Stimulated activated CD8-positive, alpha-beta memory T cell treated with anti-CD3 and anti-CD28 coated beads, Interleukin-7, amount 100 ng/mL, for 48 hours (primary cell): ENCODE results near the gene RANBP1.

Experiments used
- DNase-seq, 2 donors: peaks; one replicate each; pipeline ENCODE4 v3.0.0-alpha.2; 2020; ENCODE audit warnings: low read depth in 1 of 2; ENCODE audit errors: extremely low read depth in 1 of 2

The RANBP1 gene

DNA sequence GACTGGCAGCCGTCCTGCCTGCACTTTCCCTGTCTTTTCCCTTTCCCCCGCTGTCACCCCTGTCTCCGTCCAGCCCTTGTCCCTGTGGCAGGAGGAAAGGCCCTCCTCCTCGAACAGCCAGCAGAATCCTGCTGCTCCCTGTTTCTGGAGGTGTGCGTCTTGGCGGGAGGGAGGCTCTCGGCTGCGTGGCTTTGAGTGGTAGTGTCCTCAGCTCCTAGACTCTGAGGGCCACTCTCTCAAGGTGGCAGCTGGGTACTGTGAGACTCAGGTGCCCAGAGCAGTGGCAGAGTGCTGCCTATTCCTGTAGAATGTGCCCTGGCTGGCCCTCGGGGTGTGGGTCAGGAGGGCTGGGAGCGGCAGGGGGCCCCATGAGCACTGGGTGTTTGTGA lies 9.1 kb upstream of the RANBP1 start:
- DNase-seq, result no peak

- DNase-seq, result no peak
Measured at GRCh38 chr22:20107471-20107901, 8.4 kb upstream of the RANBP1 start.

DNA sequence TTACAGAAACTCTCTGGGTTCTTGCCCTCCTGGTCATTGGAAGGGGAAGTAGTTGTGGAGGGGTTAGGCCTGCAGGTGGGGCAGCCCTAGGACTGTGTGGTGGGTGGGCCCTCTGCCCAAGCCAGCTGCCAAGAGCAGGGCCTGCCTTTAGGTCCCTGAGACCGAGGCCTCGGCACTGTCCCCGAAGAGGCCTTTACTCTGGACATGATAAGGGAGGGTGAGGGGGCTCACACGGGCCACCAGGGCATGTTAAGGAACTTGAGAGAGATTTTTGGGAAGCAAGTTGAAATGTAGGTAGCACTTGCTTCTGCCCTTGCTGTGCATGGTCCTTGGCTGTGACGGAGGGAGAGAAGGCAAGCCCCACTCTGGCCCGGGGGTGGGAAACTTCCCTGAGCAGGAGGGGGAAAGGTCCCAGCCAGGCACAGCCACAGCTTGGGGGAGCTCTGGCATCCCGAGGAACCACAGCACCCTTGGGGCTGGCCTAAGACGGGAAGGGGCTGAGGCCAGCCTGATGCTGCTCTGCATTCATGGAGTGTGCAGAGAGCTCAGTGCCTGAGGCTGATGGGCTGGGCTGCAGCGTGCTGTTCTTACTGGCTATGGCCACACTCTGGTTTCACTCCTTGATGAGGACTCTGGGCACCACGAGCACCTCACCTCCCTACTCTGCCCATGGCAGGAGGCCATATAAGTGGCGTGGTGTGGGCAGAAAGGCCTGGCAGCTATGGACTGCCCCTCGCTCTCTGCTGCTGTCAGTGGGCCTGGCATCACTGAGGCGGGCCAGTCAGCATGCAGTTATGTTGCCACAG lies 7.8 kb upstream of the RANBP1 start:
- DNase-seq, result no peak

DNA sequence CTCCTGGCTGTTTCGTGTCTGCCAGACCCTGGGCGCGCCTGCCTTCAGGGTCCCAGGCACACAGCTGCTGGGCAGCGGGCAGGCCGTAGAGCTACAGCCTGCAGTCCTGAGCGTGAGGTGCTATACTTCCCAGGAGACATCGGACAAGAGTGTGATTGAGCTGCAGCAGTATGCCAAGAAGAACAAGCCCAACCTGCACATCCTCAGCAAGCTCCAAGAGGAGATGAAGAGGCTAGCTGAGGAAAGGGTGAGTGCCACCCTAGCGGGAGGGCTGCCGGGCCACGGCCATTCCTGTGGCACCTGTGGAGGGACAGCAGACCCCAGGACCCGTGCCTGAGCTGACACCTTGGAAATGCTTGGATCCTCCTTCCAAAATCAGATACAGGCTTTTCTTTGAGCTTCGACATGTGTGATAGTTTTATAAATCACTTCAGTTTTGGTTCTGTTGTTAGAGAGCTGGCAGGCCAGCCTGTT lies 7.1 kb upstream of the RANBP1 start:
- DNase-seq, result no peak

DNA sequence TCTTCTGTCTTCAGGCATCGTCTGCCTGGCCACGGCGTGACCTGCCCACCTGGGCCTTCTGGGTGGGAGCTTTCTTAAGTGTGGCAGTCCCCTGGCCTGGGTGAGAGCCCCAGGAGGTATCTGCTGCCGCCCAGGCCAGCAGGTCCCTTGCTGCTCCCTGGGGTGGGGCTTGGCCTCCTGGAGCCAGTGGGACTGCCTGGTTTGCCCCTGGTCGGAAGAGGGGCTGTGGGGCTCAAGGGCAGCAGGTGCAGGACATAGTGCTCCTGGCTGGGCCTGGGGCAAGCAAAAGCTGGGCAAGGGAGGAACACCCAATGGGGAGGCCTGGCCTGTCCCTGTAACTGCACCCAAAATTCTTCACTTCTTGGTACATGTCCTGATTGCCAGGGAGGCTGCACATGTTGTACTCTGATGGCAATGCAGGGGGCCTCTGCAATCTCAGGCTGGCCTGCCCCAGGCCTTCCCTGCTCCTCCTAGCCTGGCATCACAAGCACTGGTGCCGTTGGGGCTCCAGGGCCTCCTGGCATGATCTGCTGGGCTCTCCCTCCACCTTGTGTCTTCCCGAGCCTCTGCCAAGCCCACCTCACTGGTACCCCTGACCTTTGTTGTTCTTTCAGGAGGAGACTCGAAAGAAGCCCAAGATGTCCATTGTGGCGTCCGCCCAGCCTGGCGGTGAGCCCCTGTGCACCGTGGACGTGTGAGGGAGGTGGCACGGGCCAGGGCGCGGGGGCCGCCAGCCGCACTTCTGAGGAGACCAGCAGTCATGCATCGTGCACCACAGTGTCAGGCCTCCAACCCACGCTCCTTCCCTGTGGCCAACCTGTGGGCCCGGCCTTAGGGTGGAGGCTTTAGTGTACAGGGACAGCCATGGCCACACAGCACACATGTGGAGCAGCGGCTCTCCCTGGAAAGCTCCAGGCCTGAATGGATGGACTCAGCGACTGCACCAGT lies 6.2 kb upstream of the RANBP1 start:
- no peak for DNase-seq

DNA sequence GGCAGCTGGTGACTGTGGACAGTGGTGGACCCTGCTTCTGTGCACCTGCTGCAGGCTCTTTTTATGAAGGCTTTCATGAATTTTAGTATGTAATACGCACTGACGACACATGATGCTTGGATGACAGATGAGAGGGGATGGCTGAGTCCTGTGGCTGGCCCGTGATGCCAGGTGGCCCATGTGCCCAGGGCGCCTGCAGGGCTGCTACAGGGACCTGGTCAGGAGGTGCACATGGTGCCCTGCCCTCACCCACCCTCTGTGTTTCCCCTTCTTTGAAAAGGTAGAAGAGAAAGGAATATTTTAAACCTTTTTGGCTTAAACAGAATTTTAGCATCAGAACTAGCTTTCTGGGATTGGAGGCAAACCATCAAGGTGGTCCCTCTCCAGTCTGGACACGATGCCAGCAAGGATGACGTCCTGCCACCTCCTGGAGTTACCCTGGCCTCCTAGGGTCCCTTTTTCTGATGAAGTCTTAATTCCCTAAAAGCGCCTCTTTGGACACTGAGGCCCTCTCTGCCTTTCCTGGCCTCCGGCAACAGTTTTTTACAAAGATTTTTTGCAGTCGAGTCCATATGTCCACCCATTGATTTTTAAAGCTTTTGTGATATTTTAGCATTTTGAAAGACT lies 5.4 kb upstream of the RANBP1 start:
- DNase-seq, result no peak

DNA sequence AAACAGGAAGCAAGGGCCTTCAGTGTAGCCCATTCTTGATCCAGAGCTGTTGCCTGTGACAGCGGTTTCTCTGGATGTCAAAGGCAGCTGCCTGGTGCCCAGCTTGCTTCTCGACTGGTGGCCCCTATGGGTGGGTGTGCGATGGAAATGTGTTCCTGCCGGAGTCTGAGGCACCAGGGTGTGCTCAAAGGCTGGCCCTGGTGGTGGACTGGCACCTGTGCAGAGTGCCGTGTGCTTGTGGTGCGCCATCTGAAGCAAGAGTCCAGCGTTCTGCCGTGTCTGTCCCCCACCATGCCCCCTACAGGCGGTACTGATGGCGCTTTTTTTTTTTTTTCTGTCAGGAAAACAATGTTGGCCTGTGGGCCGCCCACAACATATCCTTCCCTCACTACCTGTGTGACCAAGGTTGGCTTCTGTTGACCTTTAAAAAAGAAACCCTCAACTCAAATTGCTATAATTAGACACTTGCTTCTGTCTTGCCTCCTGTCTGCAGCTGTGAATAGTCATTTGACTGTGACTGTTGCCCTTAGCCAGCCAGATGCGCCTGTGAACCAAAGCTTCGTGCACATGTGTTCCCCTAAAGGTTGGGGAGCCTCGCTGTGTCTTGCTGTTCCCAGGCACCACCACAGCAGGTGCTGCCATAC lies 4.7 kb upstream of the RANBP1 start:
- peak in 1 of 2 donors; percentile 41 for DNase-seq

DNA sequence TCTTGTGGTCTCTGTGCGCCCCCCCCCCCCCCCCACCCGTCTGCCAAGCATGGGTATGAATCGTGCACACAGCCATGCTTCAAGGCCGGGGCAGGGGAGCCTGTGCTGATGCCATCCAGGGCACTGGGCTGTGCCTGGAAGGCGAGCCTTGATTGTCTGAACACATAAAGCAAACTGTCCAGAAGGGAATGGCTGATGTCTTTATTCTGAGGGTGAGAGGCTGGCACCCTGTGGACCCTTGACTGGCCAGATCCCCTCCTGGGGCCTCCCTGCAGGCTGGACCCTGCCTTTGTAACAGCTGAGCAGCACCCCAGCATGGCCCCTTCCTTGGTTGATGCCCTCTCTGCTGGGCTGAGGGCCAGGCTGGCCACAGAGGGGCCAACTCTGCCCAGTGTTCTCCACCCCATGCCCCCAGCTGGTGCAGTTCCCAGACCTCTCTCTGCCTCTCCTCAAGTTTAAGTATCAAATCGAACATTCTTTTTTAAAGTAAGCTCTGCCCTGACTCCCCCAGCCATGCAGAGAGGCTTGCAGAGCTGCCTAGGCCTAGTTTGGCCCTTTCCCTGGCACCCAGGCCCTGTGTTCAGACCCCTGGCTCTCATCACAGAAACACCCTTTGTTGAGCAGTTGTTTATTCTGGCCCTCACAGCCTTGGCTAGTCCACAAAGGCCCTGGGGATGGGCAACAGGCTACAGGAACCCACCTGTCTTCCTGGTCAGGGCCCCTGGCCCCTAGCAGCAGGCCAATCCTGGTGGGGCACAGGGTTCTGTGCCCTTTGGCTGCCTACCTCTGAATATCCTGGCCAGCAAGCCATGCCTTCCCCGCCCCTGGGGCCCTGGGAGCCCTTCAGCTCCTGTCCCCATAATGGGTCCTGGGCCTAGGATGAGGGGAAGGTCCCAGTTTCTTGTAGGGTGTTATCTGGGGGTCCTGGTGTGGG lies 3.9 kb upstream of the RANBP1 start:
- no peak for DNase-seq

- DNase-seq, result no peak
Measured at GRCh38 chr22:20112623-20113511, 3.0 kb upstream of the RANBP1 start.

GRCh38 chr22:20113551-20114310 lies 2.2 kb upstream of the RANBP1 start:
- DNase-seq, result no peak

- no peak for DNase-seq
Measured at GRCh38 chr22:20114506-20115475, 1.1 kb upstream of the RANBP1 start.

DNA sequence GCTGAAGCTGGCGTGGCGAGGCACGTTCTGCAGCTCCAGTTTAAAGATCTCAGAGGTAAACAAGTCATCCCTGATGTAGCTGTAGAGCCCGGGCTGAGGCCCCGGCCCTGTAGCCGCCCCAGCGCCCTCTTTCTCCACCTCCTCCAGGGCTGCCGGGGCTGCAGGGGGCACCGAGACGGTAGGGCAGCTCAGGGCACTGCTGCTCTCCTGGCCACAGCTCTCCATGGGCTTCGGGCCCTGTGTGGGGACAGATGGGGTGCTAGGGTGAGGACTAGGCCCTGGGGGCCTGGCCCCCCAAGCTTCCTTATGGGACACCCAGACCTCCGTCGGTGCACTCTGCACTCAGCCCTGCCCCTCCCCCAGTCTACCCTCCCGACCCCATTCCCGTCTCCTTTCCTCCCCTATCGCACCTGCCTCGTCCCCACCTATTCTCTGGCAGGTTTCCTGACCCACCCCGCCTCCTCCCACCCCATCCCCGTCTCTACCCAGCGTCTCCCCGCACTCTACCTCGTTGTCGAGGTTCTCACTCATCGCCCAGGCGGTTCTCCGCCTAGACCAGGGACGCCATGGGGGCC lies 559 bp downstream of the RANBP1 start:
- DNase-seq, result no peak

DNA sequence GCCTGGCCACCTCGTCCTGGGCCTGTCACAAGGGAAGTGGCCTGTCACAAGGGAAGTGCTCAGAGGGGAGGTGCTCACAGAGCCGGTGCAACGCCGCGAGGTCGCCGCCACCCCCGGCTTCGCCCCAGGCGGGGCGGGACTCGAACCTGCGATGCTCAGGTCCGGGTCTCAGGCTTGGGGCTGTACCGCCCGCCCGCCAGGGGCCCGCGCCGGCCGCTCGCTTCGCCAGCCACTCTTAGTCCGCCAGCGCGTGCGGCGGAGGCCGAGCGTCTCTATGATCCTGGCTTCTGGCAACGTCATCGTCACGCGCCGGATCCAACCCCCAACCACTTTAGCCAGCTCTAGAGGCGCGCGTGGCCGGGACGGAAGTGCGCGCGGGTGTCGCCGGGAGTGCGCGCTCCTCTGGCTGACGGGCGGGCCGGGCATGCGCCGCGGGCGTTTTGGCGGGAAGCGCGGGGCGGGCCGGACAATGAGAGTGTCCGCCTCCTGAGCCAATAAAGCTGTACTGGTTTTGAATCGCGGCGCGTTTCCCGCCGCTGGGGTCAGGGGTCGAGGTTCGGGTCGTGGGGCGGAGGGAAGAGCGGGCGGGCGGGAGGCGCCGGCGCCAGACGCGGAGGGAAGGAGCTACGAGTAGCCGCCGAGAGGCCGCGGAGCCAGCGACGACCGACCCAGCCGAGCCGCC lies 1.2 kb downstream of the RANBP1 start, which contains the start of gene TRMT2A:
TRMT2A (minus strand) TSS at position 276 of the 682 bp plus-strand sequence. CDS start 320 bp downstream, outside the sequence.
- DNase-seq, result peak; percentile 95 to 97

- DNase-seq, result peak; percentile 61 to 80
Measured at GRCh38 chr22:20117633-20118299, 1.9 kb downstream of the RANBP1 start.
